GM23338 (cell line): Measurements from ENCODE around the gene FASTKD3. TPM values are rescaled to one million over a fixed set of nuclear protein-coding genes. Genes with fewer than 3 reads are reported as not detected.

Experiments used
- ATAC-seq: fragments of 200-7000 bp; cut with Tn5 transposase; 3 replicates; pipeline ENCODE4 v1.9.1; 2020
- DNase-seq: peaks from one replicate; pipeline ENCODE4 v3.0.0-alpha.2; 2015; ENCODE audit warnings: low spot score
- H2AFZ ChIP-seq: fragments of 200-600 bp; sonication (generic); 2 replicates; pipeline ENCODE4 v1.8.0; 2016; ENCODE audit warnings: antibody characterized with exemption, mild to moderate bottlenecking, moderate library complexity
- H3F3A ChIP-seq: fragments of 200-600 bp; sonication (generic); replicated peaks from 2 replicates; pipeline ENCODE4 v1.8.0; 2017; ENCODE audit warnings: antibody characterized with exemption, mixed run types, low read depth
- H3K27ac ChIP-seq: fragments of 200-600 bp; sonication (generic); 2 replicates; pipeline ENCODE4 v1.6.1; 2016; ENCODE audit warnings: low read depth
- H3K27me3 ChIP-seq: fragments of 200-600 bp; sonication (generic); 2 replicates; pipeline ENCODE4 v1.8.0; 2016; ENCODE audit warnings: mild to moderate bottlenecking, mixed run types, moderate library complexity; ENCODE audit not compliant: insufficient read depth
- H3K36me3 ChIP-seq: fragments of 200-600 bp; sonication (generic); 2 replicates; pipeline ENCODE4 v1.8.0; 2016; ENCODE audit warnings: mild to moderate bottlenecking; ENCODE audit not compliant: insufficient read depth
- H3K4me1 ChIP-seq: fragments of 200-600 bp; sonication (generic); 2 replicates; pipeline ENCODE4 v1.8.0; 2016; ENCODE audit warnings: mild to moderate bottlenecking, moderate library complexity; ENCODE audit not compliant: insufficient read depth
- H3K4me2 ChIP-seq: fragments of 200-600 bp; sonication (generic); 2 replicates; pipeline ENCODE4 v1.7.1; 2017; ENCODE audit warnings: mixed run types
- H3K4me3 ChIP-seq: fragments of 200-600 bp; sonication (generic); 2 replicates; pipeline ENCODE4 v1.6.1; 2016; ENCODE audit warnings: mixed run types
- H3K79me2 ChIP-seq: fragments of 200-600 bp; sonication (generic); replicated peaks from 2 replicates; pipeline ENCODE4 v1.8.0; 2017; ENCODE audit warnings: mild to moderate bottlenecking; ENCODE audit not compliant: insufficient read depth
- H3K9me2 ChIP-seq: fragments of 200-600 bp; sonication (generic); 2 replicates; pipeline ENCODE4 v1.8.0; 2017; ENCODE audit not compliant: insufficient read depth
- H4K20me1 ChIP-seq: fragments of 200-600 bp; sonication (generic); replicated peaks from 2 replicates; pipeline ENCODE4 v1.8.0; 2017; ENCODE audit warnings: mild to moderate bottlenecking; ENCODE audit not compliant: insufficient read depth
- H3K27ac Mint-ChIP-seq: 2 replicates; pipeline ENCODE4 v1.8.0; 2020; ENCODE audit warnings: inconsistent platforms, mild to moderate bottlenecking, moderate library complexity, mixed read lengths
- H3K27me3 Mint-ChIP-seq: 3 replicates; pipeline ENCODE4 v1.8.0; 2022; ENCODE audit warnings: low read depth, mild to moderate bottlenecking, moderate library complexity, mixed read lengths, inconsistent platforms; ENCODE audit not compliant: insufficient read depth, poor library complexity
- H3K36me3 Mint-ChIP-seq: 3 replicates; pipeline ENCODE4 v1.8.0; 2021; ENCODE audit warnings: low read depth, mild to moderate bottlenecking, inconsistent platforms, moderate library complexity, mixed read lengths
- H3K4me1 Mint-ChIP-seq: 3 replicates; pipeline ENCODE4 v1.8.0; 2020; ENCODE audit warnings: mild to moderate bottlenecking, inconsistent platforms, mixed read lengths
- H3K4me3 Mint-ChIP-seq: 3 replicates; pipeline ENCODE4 v1.8.0; 2021; ENCODE audit warnings: moderate library complexity, mild to moderate bottlenecking, inconsistent platforms, mixed read lengths
- H3K9me3 Mint-ChIP-seq: 3 replicates; pipeline ENCODE4 v1.8.0; 2020; ENCODE audit warnings: moderate library complexity, mild to moderate bottlenecking, inconsistent platforms, mixed read lengths
- CREB1 ChIP-seq: fragments of 250-450 bp; sonication (Bioruptor Pico); IDR thresholded peaks from 2 replicates; pipeline ENCODE4 v1.5.0; 2020; ENCODE audit warnings: low read depth, mild to moderate bottlenecking, moderate library complexity
- CTCF ChIP-seq, 2 experiments: fragments of 200-600 bp in 1 of 2; sonication (generic) in 1 of 2; conservative IDR thresholded peaks; 2 replicates each; pipeline versions ENCODE4 v1.5.1 to v1.6.1; 2016 to 2017; ENCODE audit warnings: antibody characterized with exemption in 2 of 2, low read depth in 2 of 2, mild to moderate bottlenecking in 2 of 2, moderate library complexity in 1 of 2
- ETS1 ChIP-seq: IDR thresholded peaks from 2 replicates; pipeline ENCODE4 v1.6.1; 2016; ENCODE audit warnings: antibody characterized with exemption
- NANOG ChIP-seq: IDR thresholded peaks from 2 replicates; pipeline ENCODE4 v1.6.1; 2016; ENCODE audit warnings: antibody characterized with exemption, borderline replicate concordance
- STAT1 ChIP-seq: IDR thresholded peaks from one replicate; pipeline ENCODE4 v1.6.1; 2016; ENCODE audit warnings: antibody characterized with exemption; ENCODE audit not compliant: unreplicated experiment
- ZNF462 ChIP-seq: fragments of 250-450 bp; sonication (Bioruptor Pico); IDR thresholded peaks from 2 replicates; pipeline ENCODE4 v1.5.0; 2020; ENCODE audit warnings: mild to moderate bottlenecking, moderate library complexity
- polyA plus RNA-seq: library from polyadenylated mRNA; unstranded; fragments of >200 nt; fragmentation: Nextera tagmentation; extraction: Ambion mirVana; gene quantifications from 2 replicates; pipeline ENCODE4 v1.2.1, GENCODE V29; 2016
- total RNA-seq: library from RNA; depleted of rRNA; stranded (reverse); fragments of >200 nt; shearing (Covaris generic); gene quantifications from 2 replicates; pipeline ENCODE4 v1.2.3, GENCODE V29; 2014

The FASTKD3 gene
- total and polyA plus RNA-seq, 2 experiments from 2014 or later = 10.8 to 13.5 TPM

- Histone ChIP-seq H3K36me3 (no peaks in the 10 kb centered on the region), H3K27ac (no peak overlapping the region), H3K9me2 (no peaks in the 10 kb centered on the region), H3K79me2 (no peaks in the 10 kb centered on the region), H3K27me3 (no peaks in the 10 kb centered on the region), H3K4me1 (no peaks in the 10 kb centered on the region), H3F3A (no peaks in the 10 kb centered on the region), H3K4me3 (no peak overlapping the region), H4K20me1 (no peaks in the 10 kb centered on the region), H2AFZ (no peak overlapping the region), H3K4me2 (no peak overlapping the region)
- H3K27me3 Mint-ChIP-seq = peaks cover 4% of the 10 kb centered on the region
- DNase-seq (no peak), ATAC-seq (no peak)
- no peaks in the 10 kb centered on the region for H3K4me1 Mint-ChIP-seq
- H3K4me3 Mint-ChIP-seq = no peak overlapping the region
- H3K27ac Mint-ChIP-seq = no peak overlapping the region
- no peak for TF ChIP-seq STAT1
- no peaks in the 10 kb centered on the region for H3K9me3 Mint-ChIP-seq
- H3K36me3 Mint-ChIP-seq = no peaks in the 10 kb centered on the region
Measured at GRCh38 chr5:7834982-7835381, 33.8 kb downstream of the FASTKD3 start.

GRCh38 chr5:7828269-7828668 is 40.6 kb downstream of the FASTKD3 start:
- Histone ChIP-seq H3K9me2 (no peaks in the 10 kb centered on the region), H3K4me3 (no peak overlapping the region), H3F3A (0 out of 2 replicates have a peak, but pooled peaks cover 6% of the 10 kb centered on the region), H3K27ac (no peak overlapping the region), H3K4me1 (no peaks in the 10 kb centered on the region), H2AFZ (no peak overlapping the region), H4K20me1 (no peaks in the 10 kb centered on the region), H3K4me2 (no peak overlapping the region), H3K36me3 (no peaks in the 10 kb centered on the region; the same call in 1 of the 2 replicates), H3K79me2 (no peaks in the 10 kb centered on the region), H3K27me3 (no peaks in the 10 kb centered on the region)
- H3K27me3 Mint-ChIP-seq = peaks cover 4% of the 10 kb centered on the region
- H3K36me3 Mint-ChIP-seq = peaks cover 19% of the 10 kb centered on the region
- H3K4me1 Mint-ChIP-seq = no peaks in the 10 kb centered on the region
- DNase-seq = no peak
- H3K4me3 Mint-ChIP-seq = no peak overlapping the region
- ATAC-seq = no peak
- H3K9me3 Mint-ChIP-seq = no peaks in the 10 kb centered on the region
- no peak overlapping the region; the same call in 1 of the 2 replicates for H3K27ac Mint-ChIP-seq
- TF ChIP-seq CTCF (conservative IDR thresholded peaks at IDR 0.05; ENCODE audit: low read depth in 2 of 2) (no peak), NANOG (no peak), ETS1 (no peak), CREB1 (CRISPR knock-in tag) (no peak)

GRCh38 chr5:7827610-7828009 is 41.2 kb downstream of the FASTKD3 start:
- Histone ChIP-seq H3K4me2 (no peak overlapping the region), H3K27ac (no peak overlapping the region; the same call in 1 of the 2 replicates), H3K79me2 (no peaks in the 10 kb centered on the region), H3K27me3 (no peaks in the 10 kb centered on the region), H3F3A (0 out of 2 replicates have a peak, but pooled peaks cover 6% of the 10 kb centered on the region), H3K36me3 (no peaks in the 10 kb centered on the region; the same call in 1 of the 2 replicates), H3K4me3 (no peak overlapping the region), H3K4me1 (no peaks in the 10 kb centered on the region), H3K9me2 (no peaks in the 10 kb centered on the region), H2AFZ (no peak overlapping the region), H4K20me1 (no peaks in the 10 kb centered on the region)
- Mint-ChIP-seq H3K27me3 (peaks cover 1% of the 10 kb centered on the region), H3K9me3 (no peaks in the 10 kb centered on the region), H3K4me1 (no peaks in the 10 kb centered on the region), H3K27ac (no peak overlapping the region), H3K4me3 (no peak overlapping the region), H3K36me3 (peaks cover 24% of the 10 kb centered on the region)
- DNase-seq = no peak
- ATAC-seq = no peak
- TF ChIP-seq ETS1 (no peak), ZNF462 (CRISPR knock-in tag) (no peak)
